Measurements from ENCODE around the gene NAXE.
"Not testable (repeated sequence)": the region's sequence is repeated elsewhere in the genome, so short reads cannot be mapped to it uniquely, and the experiment has no call there.

NAXE gene

DNA sequence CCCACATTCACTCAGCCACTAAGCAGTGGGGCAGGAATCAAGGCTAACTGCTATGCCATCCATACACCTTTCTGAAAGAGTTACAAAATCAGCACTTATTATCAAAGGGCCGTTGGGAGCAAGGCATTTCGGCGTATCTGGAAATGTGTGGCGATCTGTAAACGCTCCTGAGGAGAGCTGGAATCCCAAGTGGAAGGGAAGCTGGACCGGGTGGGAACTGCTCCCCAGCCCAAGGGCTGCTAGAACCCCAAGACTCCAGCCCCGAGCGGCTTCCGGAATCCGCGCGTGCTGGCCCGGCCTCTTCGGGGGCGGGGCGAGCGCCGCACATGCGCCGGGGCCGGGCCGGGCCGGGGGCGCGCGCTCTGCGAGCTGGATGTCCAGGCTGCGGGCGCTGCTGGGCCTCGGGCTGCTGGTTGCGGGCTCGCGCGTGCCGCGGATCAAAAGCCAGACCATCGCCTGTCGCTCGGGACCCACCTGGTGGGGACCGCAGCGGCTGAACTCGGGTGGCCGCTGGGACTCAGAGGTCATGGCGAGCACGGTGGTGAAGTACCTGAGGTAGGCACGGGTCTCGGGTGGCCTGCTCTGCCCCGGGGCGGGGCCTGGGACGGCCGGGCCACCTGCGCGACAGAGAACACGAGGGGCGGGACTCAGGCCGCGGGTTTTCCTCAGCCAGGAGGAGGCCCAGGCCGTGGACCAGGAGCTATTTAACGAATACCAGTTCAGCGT is at the start of gene NAXE:
TSS of gene NAXE (plus strand) at position 345 of the 726 bp plus-strand sequence. CDS start at position 374, 29 bp downstream.
- peak; percentile 77 for DNase-seq

- no peak for DNase-seq
Measured at GRCh38 chr1:156543066-156543465, 48.5 kb upstream of the NAXE start.

DNA sequence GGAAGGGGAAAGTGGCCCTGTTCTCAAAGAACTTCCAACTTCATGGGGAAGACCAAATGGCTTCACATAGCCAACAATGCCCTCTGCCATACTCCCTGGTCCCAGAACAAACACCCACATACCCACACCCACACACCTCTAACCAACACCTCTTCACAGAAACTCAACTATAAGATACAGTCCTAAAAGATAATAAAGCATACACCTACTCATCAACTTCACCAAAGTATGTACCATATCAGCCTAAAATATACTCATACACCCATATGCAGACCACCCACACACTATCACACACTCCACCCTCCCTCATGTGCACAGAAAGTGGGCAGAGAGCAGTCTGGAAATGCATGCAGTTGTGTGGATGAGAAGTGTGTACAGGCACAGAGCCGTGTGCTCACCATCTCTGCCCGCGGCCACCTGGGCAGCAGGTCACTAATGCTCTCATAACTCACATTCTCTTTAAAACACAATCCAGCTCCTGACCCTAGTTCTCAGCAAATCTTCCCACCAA is 46.9 kb upstream of the NAXE start:
- no peak for DNase-seq

DNA sequence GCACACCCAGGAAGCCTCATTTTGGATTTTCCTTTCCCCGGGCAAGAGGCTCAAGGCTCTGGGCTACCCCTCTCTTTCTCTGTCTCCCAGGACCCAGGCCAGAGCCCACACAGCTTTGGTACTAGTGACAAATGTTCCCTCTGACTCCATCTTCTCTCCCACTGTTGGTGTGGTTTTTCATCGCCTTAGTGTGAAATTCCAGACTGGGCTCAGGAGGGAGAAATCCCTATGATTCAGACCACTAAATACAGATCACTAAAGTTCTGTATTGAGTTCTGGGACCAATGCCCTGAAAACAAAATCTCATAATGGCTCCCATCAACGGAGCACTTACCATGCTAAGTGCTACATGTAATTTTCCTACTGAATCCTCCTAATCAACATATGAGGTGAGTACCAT is 45.3 kb upstream of the NAXE start:
- DNase-seq: no peak

- no peak for DNase-seq
Measured at GRCh38 chr1:156547434-156547833, 44.1 kb upstream of the NAXE start.

DNA sequence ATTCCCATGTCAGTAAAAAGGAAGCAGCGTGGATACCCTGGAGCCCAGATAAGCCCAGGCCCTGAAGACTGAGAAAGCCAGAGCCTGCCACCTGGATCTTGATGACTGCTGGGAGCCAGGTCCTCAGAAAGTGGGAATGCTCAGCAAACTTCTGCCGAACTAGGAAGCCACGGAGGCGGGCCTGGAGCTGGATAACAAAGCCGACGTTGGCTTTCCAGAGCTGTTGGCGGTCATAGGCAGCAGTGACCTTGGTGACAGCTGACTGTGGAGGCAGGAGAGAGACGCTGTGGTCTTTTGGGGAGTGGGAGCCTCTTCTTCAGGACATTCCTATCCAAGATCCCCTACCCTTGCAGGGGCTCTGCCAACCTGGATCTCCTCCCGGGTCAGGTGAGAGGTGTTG is 43.6 kb upstream of the NAXE start:
- no peak for DNase-seq

- no peak for DNase-seq
Measured at GRCh38 chr1:156549390-156549789, 42.2 kb upstream of the NAXE start.

- DNase-seq: no peak
Measured at GRCh38 chr1:156549831-156550230, 41.7 kb upstream of the NAXE start.

DNA sequence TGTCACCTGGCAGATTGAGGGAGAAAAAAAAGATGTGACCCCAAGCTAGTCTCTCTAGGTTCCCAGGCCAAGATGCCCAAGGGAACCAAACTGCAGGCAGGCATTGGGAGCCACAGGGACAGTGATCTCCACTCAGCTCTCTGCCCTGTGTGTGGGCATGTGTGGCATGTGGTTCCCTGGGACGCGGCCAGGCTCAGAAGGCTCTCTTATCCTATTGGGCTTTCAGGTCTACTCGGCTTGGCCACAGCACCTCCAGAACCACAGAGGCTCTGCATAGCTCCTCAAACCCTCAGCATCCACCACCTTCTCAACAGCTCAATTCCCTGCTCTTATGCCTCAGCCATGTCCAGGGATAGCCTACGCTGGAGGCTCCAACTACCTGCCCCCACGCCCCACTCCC is 41.2 kb upstream of the NAXE start:
- no peak for DNase-seq

GRCh38 chr1:156551066-156551643 is 40.4 kb upstream of the NAXE start:
- no peak for DNase-seq

DNA sequence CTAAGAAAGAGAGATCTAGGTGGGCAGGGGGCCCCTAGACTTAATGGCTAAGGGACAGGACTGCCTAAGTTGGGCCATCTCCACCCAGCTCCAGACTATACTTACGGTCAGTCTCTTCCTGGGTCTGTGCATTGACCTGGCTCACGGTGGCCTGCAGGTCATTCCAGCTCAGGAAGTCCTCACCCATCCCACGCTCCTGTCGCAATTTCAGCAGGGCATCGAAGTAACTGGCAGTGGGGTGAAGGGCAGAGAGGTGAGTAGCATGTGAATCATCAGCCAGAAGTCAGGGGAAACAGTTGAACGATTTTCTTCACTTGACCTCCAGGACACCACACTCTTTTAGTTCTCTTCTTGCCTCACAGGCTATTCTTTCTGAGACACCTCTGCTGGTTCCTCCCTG is 39.7 kb upstream of the NAXE start:
- no peak for DNase-seq

GRCh38 chr1:156552518-156552917 is 39.1 kb upstream of the NAXE start:
- DNase-seq: no peak

GRCh38 chr1:156552937-156553336 is 38.6 kb upstream of the NAXE start:
- not testable (repeated sequence) for DNase-seq

DNA sequence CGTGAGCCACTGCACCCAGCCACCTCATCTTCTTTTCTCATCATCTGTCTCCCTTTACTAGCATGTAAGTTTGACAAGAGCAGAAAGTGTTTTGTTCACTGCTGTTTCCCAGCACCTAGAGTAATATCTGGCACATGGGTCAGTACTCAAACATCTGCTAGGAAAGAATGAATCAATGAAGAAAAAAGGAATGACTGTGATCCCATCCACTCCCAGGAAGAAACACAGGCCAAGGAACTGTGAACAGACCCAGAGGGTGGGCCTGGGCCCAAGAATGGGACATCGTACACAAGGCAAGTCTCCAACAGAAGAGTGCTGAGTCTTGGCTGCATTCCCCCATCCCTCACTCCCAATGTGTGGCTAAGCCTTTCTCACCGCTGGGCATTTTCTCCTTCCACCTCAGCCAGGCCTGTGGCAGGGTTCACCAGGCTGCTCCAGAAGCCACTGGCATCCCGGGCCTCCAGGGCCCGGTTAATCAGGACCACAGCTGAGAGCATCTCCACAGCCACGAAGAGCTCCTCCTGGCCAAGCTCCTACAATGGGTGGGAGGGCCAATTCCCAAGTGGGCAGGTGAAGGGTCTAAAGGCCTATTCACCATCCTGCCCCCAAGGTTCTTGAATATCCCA is 37.6 kb upstream of the NAXE start:
- DNase-seq: no peak

GRCh38 chr1:156554971-156555370 is 36.6 kb upstream of the NAXE start:
- DNase-seq: no peak

DNA sequence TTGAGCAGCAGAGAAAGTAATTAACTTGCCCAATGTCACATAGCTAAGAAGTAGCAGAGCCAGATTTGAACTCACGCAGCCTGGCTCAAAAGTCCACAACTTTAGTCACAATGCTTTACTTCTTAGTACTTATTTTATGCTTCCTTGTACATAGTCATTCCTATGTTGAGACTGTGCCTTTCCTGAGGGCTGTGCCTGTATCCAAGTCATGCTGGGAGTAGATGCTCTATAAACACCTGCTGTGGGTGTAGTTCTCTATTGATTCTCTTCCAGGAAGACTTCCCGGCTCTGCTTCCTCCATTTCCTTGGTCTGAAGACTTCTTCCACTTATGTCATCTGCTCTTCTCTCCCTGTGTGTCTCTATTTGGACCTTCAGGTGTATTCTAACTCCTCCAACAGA is 35.9 kb upstream of the NAXE start:
- no peak for DNase-seq

DNA sequence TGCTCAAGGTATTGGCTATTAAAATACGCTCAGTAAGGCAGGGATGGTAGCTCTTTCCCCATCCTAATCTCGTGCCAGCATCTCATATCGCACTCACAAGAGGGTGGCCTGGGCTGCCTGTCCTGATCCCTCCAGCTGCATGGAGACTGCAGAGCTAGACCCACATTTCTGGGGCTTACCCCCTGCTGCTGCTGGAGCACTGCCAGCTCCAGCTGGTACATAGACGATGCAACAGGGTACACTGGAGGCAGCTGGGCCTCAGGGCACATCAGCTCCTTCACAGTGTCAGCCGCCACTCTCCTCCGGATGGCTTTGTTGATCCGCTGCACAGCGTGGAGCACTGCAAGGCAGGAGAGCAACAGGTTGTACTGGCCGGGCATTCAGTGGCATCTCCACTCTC is 35.2 kb upstream of the NAXE start:
- peak; percentile 77 for DNase-seq

DNA sequence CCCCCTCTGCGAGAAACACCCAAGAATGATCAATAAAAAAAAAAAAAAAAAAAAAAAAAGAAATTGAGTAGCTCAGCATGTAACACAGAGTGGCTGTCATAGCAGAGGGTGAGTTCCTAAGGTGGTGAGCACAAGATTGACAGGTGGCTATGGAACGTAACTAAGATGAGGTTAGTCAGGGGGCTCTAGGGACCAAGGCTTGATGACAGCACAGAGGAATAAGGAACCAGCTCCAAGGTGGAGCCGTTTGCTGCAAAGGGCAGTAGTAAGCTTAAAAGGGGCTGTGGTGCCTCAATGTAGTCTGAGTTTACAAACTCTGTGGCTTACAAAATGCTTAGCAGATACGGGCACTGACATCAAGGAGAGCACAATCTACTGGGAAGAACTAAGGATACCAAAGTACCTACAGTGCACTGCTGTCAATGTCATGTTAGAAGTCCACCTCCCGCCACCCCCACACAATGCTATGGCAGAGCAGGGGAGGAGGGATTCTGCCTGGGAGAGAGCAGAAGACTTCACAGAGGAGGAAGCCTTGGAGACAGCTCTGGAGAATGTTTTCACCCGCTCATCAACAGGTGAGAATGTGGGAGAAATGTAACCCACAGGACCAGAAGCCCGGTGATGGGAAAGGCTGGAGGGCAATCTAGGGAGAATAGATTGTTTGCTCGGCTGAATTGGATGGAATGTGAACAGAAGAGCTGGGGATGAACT is 32.3 kb upstream of the NAXE start:
- no peak for DNase-seq

GRCh38 chr1:156559797-156560385 is 31.7 kb upstream of the NAXE start:
- DNase-seq: no peak

DNA sequence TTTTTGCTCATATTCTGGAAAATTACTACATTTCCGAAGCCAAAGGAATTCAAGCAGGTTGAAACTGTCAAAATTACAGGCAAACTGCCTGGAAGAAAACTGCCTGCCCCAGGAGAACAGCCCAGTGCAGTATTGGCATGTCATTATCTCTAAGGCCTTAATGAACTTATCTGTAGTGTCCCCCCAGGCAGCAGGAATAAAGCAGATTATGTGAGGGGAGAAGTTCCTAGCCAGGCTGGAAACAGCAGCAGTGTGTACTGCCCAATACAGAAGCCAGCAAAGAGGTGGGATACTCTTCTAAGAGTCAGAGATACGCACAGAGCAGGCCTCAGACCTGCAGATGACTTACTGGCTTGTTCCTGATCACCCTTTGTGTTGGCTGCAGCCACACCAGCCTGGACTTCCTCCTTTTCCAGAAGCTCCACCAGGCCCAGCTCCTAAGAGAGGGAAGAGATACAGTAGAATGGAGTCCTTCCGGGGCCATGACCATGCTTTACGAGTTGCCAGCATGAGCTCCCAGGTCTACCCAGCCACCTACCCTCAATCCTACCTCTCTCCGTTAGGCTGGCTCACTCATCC is 30.9 kb upstream of the NAXE start:
- DNase-seq: no peak

- DNase-seq: no peak
Measured at GRCh38 chr1:156565519-156565918, 26.1 kb upstream of the NAXE start.

DNA sequence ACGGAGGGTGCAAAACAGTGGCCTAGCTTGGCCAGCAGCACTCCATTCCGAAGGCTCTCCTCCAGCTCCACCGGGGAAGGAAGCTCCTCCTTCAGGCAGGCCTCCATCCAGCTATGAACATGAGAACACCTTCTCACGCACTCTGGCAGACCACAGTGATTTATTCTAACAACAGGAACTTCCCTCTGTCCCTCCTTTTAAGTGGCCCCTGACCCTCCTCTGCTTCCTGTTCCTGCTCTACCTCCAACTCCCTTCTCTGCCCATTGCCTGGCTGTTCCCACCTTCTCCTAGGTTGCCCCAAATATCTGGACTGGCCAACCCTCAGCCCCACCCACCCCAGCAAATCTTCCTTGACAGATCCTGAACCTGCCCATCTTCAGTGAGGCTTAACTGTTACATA is 25.1 kb upstream of the NAXE start:
- no peak for DNase-seq
